Measurements from ENCODE around the gene ALPK3. TPM values are rescaled to one million over a fixed set of nuclear protein-coding genes. Genes with fewer than 3 reads are reported as not detected.

The ALPK3 gene
- total RNA-seq, 1 donor from 2014 or later: 181 TPM

DNA sequence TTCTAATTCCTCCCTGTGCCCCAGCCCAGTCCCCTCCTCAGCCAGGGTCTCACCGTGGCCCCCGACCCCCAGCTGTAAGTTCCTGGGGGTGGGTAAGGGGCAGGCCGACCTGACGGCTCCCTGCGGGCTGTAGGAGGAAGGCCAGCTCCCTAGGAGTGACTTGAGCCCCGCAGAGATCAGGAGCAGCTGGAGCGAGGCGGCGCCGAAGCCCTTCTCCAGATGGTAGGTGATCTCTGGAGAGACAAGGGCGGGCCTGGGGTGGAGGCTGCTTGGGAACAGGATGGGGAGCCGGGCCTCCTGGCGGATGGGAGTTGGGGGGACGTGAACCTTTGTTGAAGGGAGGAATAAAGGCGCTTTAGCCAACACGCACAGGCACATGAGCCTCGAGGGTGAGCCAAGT lies 71.5 kb downstream of the ALPK3 start:
- Histone ChIP-seq H3K9me3 (replicated peaks) (no peaks in the 10 kb centered on the region), H3K4me1 (peaks cover 24% of the 10 kb centered on the region), H3K27ac (replicated peaks) (no peak overlapping the region), H3K4me3 (no peak overlapping the region), H3K36me3 (no peaks in the 10 kb centered on the region), H3K27me3 (ENCODE audit: low read depth) (no peaks in the 10 kb centered on the region)
- no peak for DNase-seq
- TF ChIP-seq, protein P1, sequence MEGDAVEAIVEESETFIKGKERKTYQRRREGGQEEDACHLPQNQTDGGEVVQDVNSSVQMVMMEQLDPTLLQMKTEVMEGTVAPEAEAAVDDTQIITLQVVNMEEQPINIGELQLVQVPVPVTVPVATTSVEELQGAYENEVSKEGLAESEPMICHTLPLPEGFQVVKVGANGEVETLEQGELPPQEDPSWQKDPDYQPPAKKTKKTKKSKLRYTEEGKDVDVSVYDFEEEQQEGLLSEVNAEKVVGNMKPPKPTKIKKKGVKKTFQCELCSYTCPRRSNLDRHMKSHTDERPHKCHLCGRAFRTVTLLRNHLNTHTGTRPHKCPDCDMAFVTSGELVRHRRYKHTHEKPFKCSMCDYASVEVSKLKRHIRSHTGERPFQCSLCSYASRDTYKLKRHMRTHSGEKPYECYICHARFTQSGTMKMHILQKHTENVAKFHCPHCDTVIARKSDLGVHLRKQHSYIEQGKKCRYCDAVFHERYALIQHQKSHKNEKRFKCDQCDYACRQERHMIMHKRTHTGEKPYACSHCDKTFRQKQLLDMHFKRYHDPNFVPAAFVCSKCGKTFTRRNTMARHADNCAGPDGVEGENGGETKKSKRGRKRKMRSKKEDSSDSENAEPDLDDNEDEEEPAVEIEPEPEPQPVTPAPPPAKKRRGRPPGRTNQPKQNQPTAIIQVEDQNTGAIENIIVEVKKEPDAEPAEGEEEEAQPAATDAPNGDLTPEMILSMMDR (IDR thresholded peaks at IDR 0.05; ENCODE audit: borderline replicate concordance): no peak
- intact Hi-C loops (cut with micrococcal nuclease): no loop called here

DNA sequence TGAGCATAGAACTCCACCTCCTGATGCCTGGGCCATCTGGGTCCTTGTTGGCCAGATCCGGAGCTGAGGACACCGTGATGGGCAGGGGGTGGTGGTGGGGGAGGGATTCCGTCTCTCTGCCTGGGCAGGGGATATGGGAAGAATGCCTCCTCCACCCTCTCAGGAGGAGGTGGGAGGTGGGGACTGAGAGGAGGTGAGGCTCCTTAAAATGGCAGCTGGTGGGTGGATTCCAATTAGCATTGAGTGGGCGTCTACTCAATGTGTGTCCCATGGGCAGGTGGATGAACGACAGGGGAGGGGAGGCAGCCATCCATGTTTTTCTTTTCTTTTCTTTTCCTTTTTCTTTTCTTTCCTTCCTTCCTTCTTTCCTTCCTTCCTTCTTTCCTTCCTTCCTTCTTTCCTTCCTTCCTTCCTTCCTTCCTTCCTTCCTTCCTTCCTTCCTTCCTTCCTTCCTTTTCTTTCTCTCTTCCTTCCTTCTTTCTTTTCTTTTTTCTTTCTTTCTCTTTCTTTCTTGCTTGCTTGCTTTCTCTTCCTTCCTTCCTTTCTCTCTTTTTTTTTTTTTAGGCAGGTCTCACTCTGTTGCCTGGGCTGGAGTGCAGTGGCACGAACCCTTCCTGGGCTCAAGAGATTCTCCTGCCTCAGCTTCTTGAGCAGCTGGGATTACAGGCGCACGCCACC lies 72.3 kb downstream of the ALPK3 start:
- Histone ChIP-seq H3K27me3 (ENCODE audit: low read depth) (no peaks in the 10 kb centered on the region), H3K4me1 (peaks cover 16% of the 10 kb centered on the region), H3K36me3 (no peaks in the 10 kb centered on the region), H3K9me3 (replicated peaks) (no peaks in the 10 kb centered on the region), H3K27ac (replicated peaks) (no peak overlapping the region), H3K4me3 (no peak overlapping the region)
- no peak for DNase-seq
- TF ChIP-seq, protein P1 (IDR thresholded peaks at IDR 0.05; ENCODE audit: borderline replicate concordance): no peak
- intact Hi-C loops (cut with micrococcal nuclease): no loop called here

DNA sequence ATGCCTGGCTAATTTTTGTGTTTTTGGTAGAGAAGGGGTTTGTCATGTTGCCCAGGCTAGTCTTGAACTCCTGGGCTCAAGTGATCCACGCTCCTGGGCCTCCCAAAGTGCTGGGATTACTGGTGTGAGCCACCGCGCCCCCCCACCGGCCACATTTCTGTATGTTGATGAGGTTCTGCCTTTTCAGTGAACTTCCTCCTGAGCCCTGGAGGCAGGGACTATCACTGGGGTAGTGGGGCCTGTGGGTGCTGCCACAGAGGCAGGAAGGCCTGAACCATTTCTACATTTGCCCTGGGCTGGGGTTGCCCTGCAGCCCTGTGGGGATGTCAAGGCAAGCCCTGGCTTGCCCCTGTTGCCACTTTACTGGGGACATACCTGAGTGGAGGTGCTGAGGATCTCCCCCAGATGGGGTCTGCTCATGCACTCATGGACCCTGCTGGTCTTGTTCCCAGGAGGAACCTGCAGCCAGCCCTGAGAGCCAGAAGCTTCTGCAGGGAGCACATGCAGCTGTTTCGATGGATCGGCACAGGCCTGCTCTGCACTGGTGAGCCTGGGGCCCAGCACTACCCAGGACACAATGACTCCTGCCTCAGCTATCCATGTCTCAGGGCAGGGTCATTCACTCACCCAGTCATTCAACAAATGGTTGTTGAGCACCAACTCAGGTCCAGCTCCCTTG lies 73.0 kb downstream of the ALPK3 start:
- TF ChIP-seq, protein P1 (IDR thresholded peaks at IDR 0.05; ENCODE audit: borderline replicate concordance): no peak
- no peak overlapping the region for H3K4me3 ChIP-seq
- H3K36me3 ChIP-seq: no peaks in the 10 kb centered on the region
- intact Hi-C loops (cut with micrococcal nuclease): no loop called here
- H3K27me3 ChIP-seq (ENCODE audit: low read depth): no peaks in the 10 kb centered on the region
- peaks cover 11% of the 10 kb centered on the region for H3K4me1 ChIP-seq
- H3K27ac ChIP-seq (replicated peaks): no peak overlapping the region
- no peak for DNase-seq
- no peaks in the 10 kb centered on the region for H3K9me3 ChIP-seq (replicated peaks)

DNA sequence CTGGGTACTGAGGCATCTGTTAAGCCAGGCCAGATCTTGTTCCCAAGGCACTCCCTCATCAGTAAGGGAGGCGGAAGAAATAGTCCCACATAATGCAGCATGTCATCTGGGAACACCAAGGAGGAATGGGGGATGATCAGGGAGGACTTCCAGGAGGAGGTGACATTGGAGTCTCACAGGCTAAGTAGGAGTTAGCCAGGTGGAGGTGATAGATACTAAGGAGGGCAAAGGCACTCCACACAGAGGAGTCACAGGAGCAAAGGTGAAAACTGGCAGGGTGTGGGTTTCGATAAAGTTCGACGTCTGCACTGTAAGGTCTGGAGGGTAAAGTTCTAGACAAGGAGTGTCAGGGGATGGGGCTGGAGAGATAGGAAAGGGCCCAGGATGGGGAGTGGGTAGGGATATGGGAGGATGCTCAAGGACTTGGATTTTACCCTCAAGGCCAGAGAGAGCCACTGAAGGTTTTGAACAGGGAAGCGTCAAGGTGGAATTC lies 73.6 kb downstream of the ALPK3 start:
- H3K36me3 ChIP-seq: no peaks in the 10 kb centered on the region
- intact Hi-C loops (cut with micrococcal nuclease): no loop called here
- TF ChIP-seq, protein P1 (IDR thresholded peaks at IDR 0.05; ENCODE audit: borderline replicate concordance): no peak

DNA sequence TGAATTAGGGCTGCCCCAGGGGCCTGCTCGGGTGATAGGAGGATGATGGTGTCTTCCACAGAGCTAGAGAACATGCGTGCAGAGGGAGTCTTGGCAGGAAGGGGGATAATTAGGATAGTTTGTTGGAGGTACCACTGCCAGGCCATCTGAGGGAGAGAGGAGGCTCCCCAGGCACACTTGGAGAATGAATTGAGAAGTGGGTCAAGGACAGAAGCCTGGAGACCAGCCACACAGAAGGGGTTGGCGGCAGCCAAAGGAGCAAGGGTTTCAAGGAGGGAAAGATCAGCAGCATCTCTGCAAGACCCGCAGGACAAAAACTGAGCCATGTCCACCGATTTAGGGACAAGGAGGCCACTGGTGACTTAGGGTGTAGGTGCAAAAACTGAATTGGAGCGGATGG lies 74.2 kb downstream of the ALPK3 start:
- peaks cover 7% of the 10 kb centered on the region for H3K4me1 ChIP-seq
- H3K4me3 ChIP-seq: no peak overlapping the region
- TF ChIP-seq, protein P1 (IDR thresholded peaks at IDR 0.05; ENCODE audit: borderline replicate concordance): no peak
- H3K9me3 ChIP-seq (replicated peaks): no peaks in the 10 kb centered on the region
- no peak for DNase-seq
- H3K27ac ChIP-seq (replicated peaks): no peak overlapping the region
- no peaks in the 10 kb centered on the region for H3K36me3 ChIP-seq
- intact Hi-C loops (cut with micrococcal nuclease): no loop called here
- H3K27me3 ChIP-seq (ENCODE audit: low read depth): no peaks in the 10 kb centered on the region

More for the DNA sequence above, 73.6 kb downstream of the ALPK3 start:
- DNase-seq: no peak
- Histone ChIP-seq H3K9me3 (replicated peaks) (no peaks in the 10 kb centered on the region), H3K27me3 (ENCODE audit: low read depth) (no peaks in the 10 kb centered on the region), H3K27ac (replicated peaks) (no peak overlapping the region), H3K4me1 (peaks cover 11% of the 10 kb centered on the region), H3K4me3 (no peak overlapping the region)
